ENCODE results near the gene DUSP3.
A peak's percentile ranks its signal among the peaks of the same experiment; 100 is the strongest.

DUSP3 gene

DNA sequence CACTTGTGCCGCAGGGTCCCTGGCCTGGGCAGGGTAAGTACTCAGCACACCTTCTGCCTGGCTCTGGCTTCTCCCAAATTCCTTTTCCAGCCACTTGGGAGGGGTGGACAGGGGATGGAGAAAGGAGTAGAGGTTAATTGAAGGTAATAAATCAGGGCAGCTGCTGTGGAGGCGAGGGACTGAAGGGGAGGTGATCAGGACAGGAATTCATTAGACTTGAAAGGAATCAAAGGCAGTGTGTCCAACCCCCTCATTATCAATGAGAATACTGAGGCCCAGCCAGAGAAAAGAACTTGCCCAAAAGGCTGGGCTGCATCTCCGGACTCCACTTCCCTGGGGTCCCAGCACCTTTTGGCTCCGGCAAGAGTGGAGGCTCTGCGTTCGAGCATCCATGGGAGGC is 22.6 kb downstream of the DUSP3 start:
- H3K4me3 ChIP-seq (ENCODE audit: low read depth, low read length) = no peak overlapping the region
- TF ChIP-seq, protein P1, sequence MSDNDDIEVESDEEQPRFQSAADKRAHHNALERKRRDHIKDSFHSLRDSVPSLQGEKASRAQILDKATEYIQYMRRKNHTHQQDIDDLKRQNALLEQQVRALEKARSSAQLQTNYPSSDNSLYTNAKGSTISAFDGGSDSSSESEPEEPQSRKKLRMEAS (IDR thresholded peaks at IDR 0.05; ENCODE audit: low read depth, low read length) = no peak
- no peak for TF ChIP-seq MYC (IDR thresholded peaks at IDR 0.05; ENCODE audit: low read depth, low read length)
- TF ChIP-seq, protein P2, sequence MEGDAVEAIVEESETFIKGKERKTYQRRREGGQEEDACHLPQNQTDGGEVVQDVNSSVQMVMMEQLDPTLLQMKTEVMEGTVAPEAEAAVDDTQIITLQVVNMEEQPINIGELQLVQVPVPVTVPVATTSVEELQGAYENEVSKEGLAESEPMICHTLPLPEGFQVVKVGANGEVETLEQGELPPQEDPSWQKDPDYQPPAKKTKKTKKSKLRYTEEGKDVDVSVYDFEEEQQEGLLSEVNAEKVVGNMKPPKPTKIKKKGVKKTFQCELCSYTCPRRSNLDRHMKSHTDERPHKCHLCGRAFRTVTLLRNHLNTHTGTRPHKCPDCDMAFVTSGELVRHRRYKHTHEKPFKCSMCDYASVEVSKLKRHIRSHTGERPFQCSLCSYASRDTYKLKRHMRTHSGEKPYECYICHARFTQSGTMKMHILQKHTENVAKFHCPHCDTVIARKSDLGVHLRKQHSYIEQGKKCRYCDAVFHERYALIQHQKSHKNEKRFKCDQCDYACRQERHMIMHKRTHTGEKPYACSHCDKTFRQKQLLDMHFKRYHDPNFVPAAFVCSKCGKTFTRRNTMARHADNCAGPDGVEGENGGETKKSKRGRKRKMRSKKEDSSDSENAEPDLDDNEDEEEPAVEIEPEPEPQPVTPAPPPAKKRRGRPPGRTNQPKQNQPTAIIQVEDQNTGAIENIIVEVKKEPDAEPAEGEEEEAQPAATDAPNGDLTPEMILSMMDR (IDR thresholded peaks at IDR 0.05; ENCODE audit: low read depth, low read length) = no peak
- TF ChIP-seq POLR2A (IDR thresholded peaks at IDR 0.05; ENCODE audit: extremely low read depth, insufficient read length) = no peak
- no peak for DNase-seq (ENCODE audit: low read depth)

DNA sequence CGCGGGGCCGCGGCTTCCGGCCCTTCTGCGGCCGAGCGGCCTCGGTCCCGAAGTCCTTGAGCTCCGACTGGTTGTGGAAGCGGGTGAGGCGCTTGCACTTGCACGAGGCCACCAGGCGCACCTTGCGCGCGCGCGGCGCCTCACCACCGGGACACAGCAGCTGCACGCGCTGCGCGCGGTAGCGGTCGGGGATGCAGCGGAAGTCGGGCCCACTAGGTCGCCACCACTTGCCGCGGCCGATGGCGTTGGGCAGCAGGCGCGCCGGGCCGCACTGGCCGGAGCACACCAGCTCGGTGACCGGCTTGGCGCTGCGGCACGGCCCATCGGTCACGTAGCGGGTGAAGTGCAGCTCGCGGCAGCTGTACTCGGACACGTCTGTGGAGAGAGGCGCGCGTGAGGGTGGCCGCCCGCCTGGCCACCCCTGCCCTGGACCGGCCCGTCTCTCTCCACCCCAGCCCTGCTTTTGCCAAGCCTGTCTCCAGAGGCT is 23.3 kb downstream of the DUSP3 start:
- H3K4me3 ChIP-seq (ENCODE audit: low read depth, low read length) = no peak overlapping the region
- DNase-seq (ENCODE audit: low read depth) = no peak
- TF ChIP-seq POLR2A (IDR thresholded peaks at IDR 0.05; ENCODE audit: extremely low read depth, insufficient read length) (no peak), MYC (IDR thresholded peaks at IDR 0.05; ENCODE audit: low read depth, low read length) (no peak)
- TF ChIP-seq, protein P2 (IDR thresholded peaks at IDR 0.05; ENCODE audit: low read depth, low read length) = no peak
- TF ChIP-seq, protein P1 (IDR thresholded peaks at IDR 0.05; ENCODE audit: low read depth, low read length) = no peak

DNA sequence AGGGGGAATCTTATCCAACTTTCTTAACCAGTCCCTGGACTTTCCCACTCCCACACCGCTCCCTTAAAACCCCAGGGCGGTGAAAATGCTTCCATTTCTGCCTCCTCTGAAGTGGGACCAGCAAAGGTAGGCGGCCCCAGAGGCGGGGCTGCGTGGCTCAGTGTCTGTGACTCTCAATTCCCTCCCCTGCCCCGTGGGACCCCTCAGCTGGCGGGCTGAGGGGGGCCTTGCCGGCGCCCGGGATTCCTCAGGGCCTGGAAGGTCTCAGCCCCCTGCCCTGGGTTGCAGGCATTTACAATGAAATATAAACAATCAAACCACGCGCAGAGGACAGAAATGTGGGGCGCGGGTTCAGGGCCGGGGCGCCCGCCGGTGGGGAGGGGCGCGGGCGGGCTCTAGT is 23.8 kb downstream of the DUSP3 start:
- no peak for TF ChIP-seq POLR2A (IDR thresholded peaks at IDR 0.05; ENCODE audit: extremely low read depth, insufficient read length)
- no peak for TF ChIP-seq MYC (IDR thresholded peaks at IDR 0.05; ENCODE audit: low read depth, low read length)
- TF ChIP-seq, protein P2 (IDR thresholded peaks at IDR 0.05; ENCODE audit: low read depth, low read length) = no peak
- TF ChIP-seq, protein P1 (IDR thresholded peaks at IDR 0.05; ENCODE audit: low read depth, low read length) = no peak
- DNase-seq (ENCODE audit: low read depth) = no peak
- H3K4me3 ChIP-seq (ENCODE audit: low read depth, low read length) = no peak overlapping the region

DNA sequence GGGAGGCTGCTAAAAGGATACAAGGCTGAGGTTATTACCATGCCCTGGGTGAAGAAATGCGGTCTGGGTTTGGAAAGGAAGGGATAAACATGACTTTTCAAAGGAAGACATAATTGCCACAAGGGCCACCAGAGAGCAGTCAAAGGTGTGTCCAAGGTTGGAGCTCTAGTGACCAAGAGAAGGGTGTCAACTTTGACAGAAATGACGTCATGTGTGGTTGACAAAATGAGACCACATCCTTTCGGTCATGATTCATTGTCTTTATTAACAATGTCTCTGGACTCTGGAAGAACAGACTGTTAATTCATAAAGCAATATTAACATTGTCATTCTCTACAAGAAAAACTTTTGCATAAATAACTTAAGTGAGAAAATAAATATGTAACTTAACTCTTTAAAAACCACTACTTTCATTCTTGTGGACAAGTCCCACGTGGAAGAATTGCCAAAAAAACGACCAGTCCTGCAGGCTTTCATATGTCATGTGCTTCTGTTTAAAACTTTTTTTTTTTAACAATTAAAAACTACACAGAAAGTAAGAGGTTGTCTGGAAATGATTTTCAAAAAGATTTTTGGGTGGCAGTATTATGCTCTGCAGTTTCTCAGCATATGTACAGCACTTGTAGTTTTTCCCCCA is 25.2 kb downstream of the DUSP3 start:
- peak; percentile 53 for DNase-seq (ENCODE audit: low read depth)
- no peak for TF ChIP-seq MYC (IDR thresholded peaks at IDR 0.05; ENCODE audit: low read depth, low read length)
- TF ChIP-seq, protein P1 (IDR thresholded peaks at IDR 0.05; ENCODE audit: low read depth, low read length) = no peak
- TF ChIP-seq, protein P2 (IDR thresholded peaks at IDR 0.05; ENCODE audit: low read depth, low read length) = no peak
- TF ChIP-seq POLR2A (IDR thresholded peaks at IDR 0.05; ENCODE audit: extremely low read depth, insufficient read length) = no peak
- no peak overlapping the region for H3K4me3 ChIP-seq (ENCODE audit: low read depth, low read length)

DNA sequence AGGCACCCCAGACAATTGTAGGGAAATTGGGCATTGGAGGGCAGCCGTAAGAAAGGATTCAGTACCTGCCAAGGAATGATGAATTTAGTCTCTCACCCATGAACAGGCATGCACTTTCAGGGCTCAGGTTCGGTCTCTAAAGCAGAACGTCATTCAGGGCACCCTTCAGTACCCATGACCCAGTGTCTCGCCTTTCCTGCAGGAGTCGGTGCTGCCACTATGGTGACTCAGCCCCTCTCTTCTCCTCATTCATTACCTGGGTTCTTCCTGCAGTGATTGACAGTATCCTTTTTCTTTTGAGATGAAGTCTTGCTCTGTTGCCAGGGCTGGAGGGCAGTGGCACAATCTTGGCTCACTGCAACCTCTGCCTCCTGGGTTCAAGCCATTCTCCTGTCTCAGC is 28.6 kb downstream of the DUSP3 start:
- no peak for DNase-seq (ENCODE audit: low read depth)
- TF ChIP-seq, protein P2 (IDR thresholded peaks at IDR 0.05; ENCODE audit: low read depth, low read length) = no peak
- TF ChIP-seq, protein P1 (IDR thresholded peaks at IDR 0.05; ENCODE audit: low read depth, low read length) = no peak
- TF ChIP-seq MYC (IDR thresholded peaks at IDR 0.05; ENCODE audit: low read depth, low read length) = no peak
- TF ChIP-seq POLR2A (IDR thresholded peaks at IDR 0.05; ENCODE audit: extremely low read depth, insufficient read length) = no peak
- H3K4me3 ChIP-seq (ENCODE audit: low read depth, low read length) = no peak overlapping the region
